Erythroblast (primary cell): ENCODE results near the gene KAT14.

ENCODE experiments used
- GATA1 ChIP-seq: IDR thresholded peaks from 2 replicates; pipeline ENCODE4 v1.6.1; 2011; ENCODE audit warnings: low read depth, mild to moderate bottlenecking, control low read depth, low read length, moderate library complexity
- POLR2A ChIP-seq: IDR thresholded peaks from 2 replicates; pipeline ENCODE4 v1.6.1; 2011; ENCODE audit warnings: mild to moderate bottlenecking, low read length

DNA sequence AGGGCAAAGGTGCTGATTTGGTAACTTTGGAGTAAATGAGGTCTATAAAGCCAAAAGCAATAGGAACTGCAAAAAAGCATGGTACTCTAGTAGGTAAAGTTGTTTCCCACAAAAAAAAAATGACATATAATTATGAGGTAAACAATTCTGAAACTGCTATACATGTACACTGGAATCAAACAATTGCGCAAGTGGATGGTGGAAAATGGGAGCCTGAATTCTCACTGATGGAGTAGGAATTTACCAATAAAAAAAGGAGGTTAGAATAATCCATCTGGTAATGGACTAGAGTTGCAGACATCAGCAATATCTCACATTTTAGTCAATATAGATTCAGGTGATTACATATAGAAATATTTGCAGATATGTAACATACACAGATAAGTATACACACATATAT is 5.0 kb upstream of the KAT14 start:
- no peak for TF ChIP-seq POLR2A
- TF ChIP-seq GATA1 = no peak
